Measurements from ENCODE around the gene SRGAP1.
"Not testable (repeated sequence)": the region's sequence is repeated elsewhere in the genome, so short reads cannot be mapped to it uniquely, and the experiment has no call there.

The SRGAP1 gene

GRCh38 chr12:64072916-64073575, 228.5 kb downstream of the SRGAP1 start:
- no peak for TF ChIP-seq ZNF16 (tag by site-specific recombination; IDR thresholded peaks at IDR 0.05; ENCODE audit: low read depth)
- no peak for TF ChIP-seq SCRT2 (tag by site-specific recombination; IDR thresholded peaks at IDR 0.05)
- Histone ChIP-seq H3K27ac (ENCODE audit: extremely low read depth, low read depth, low read length) (no peak overlapping the region), H3K9me3 (ENCODE audit: control insufficient read depth, insufficient read depth, low read depth, low read length) (no peaks in the 10 kb centered on the region), H3K36me3 (ENCODE audit: control insufficient read depth in 2 of 2, insufficient read depth in 1 of 2, low read length in 2 of 2) (no peaks in the 10 kb centered on the region), H3K4me1 (ENCODE audit: control insufficient read depth, insufficient read depth, low read length) (no peaks in the 10 kb centered on the region), H3K4me3 (ENCODE audit: low read depth, low read length) (no peak overlapping the region)
- CTCF ChIA-PET, result no interaction called here
- POLR2A ChIA-PET, result no interaction called here

- CTCF ChIA-PET, result interaction anchor here (0.6 to 0.7 kb wide), 4 partner anchors 9 to 604 kb away, joined by 3 to 5 read pairs (median 4); no protein-coding TSS in a partner anchor
- H3K27ac ChIP-seq (ENCODE audit: extremely low read depth, low read depth, low read length); POLR2A ChIA-PET: not testable (repeated sequence)
Observed at GRCh38 chr12:64076565-64076964, 232.1 kb downstream of the SRGAP1 start.

GRCh38 chr12:64077922-64078321, 233.4 kb downstream of the SRGAP1 start:
- no peak overlapping the region for H3K27ac ChIP-seq (ENCODE audit: extremely low read depth, low read depth, low read length)
- peaks cover 3% of the 10 kb centered on the region; the same call in 1 of the 2 replicates for H3K4me1 ChIP-seq (ENCODE audit: control insufficient read depth, insufficient read depth, low read length)
- H3K36me3 ChIP-seq (ENCODE audit: control insufficient read depth in 2 of 2, insufficient read depth in 1 of 2, low read length in 2 of 2), result no peaks in the 10 kb centered on the region; a peak in 1 of 3 replicates
- no peaks in the 10 kb centered on the region for H3K9me3 ChIP-seq (ENCODE audit: control insufficient read depth, insufficient read depth, low read depth, low read length)
- TF ChIP-seq, protein P1, sequence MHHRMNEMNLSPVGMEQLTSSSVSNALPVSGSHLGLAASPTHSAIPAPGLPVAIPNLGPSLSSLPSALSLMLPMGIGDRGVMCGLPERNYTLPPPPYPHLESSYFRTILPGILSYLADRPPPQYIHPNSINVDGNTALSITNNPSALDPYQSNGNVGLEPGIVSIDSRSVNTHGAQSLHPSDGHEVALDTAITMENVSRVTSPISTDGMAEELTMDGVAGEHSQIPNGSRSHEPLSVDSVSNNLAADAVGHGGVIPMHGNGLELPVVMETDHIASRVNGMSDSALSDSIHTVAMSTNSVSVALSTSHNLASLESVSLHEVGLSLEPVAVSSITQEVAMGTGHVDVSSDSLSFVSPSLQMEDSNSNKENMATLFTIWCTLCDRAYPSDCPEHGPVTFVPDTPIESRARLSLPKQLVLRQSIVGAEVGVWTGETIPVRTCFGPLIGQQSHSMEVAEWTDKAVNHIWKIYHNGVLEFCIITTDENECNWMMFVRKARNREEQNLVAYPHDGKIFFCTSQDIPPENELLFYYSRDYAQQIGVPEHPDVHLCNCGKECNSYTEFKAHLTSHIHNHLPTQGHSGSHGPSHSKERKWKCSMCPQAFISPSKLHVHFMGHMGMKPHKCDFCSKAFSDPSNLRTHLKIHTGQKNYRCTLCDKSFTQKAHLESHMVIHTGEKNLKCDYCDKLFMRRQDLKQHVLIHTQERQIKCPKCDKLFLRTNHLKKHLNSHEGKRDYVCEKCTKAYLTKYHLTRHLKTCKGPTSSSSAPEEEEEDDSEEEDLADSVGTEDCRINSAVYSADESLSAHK (tag by site-specific recombination; IDR thresholded peaks at IDR 0.05), result no peak
- TF ChIP-seq SCRT2 (tag by site-specific recombination; IDR thresholded peaks at IDR 0.05) (peak; percentile 53), SCRT1 (tag by site-specific recombination; IDR thresholded peaks at IDR 0.05; ENCODE audit: borderline replicate concordance) (peak; percentile 42; the same call in 1 of the 2 replicates)
- POLR2A ChIA-PET, result no interaction called here
- CTCF ChIA-PET, result interaction anchor here (0.6 kb wide), 1 partner anchor 85 kb away, joined by 4 read pairs; no protein-coding TSS in a partner anchor
- no peak overlapping the region for H3K4me3 ChIP-seq (ENCODE audit: low read depth, low read length)

More at GRCh38 chr12:64076565-64076964, 232.1 kb downstream of the SRGAP1 start:
- not testable (repeated sequence) for H3K4me1 ChIP-seq (ENCODE audit: control insufficient read depth, insufficient read depth, low read length); H3K9me3 ChIP-seq (ENCODE audit: control insufficient read depth, insufficient read depth, low read depth, low read length); H3K4me3 ChIP-seq (ENCODE audit: low read depth, low read length); H3K36me3 ChIP-seq (ENCODE audit: control insufficient read depth in 2 of 2, insufficient read depth in 1 of 2, low read length in 2 of 2)

GRCh38 chr12:64080319-64081007, 236.0 kb downstream of the SRGAP1 start:
- Histone ChIP-seq H3K27ac (ENCODE audit: extremely low read depth, low read depth, low read length) (no peak overlapping the region), H3K4me3 (ENCODE audit: low read depth, low read length) (no peak overlapping the region), H3K9me3 (ENCODE audit: control insufficient read depth, insufficient read depth, low read depth, low read length) (no peaks in the 10 kb centered on the region), H3K36me3 (ENCODE audit: control insufficient read depth in 2 of 2, insufficient read depth in 1 of 2, low read length in 2 of 2) (no peaks in the 10 kb centered on the region; a peak in 1 of 3 replicates), H3K4me1 (ENCODE audit: control insufficient read depth, insufficient read depth, low read length) (peaks cover 15% of the 10 kb centered on the region; the same call in 1 of the 2 replicates)
- ChIA-PET POLR2A (no interaction called here), CTCF (interaction anchor here (0.7 kb wide), 1 partner anchor 1589 kb away, joined by 5 read pairs; no protein-coding TSS in a partner anchor)
- TF ChIP-seq KLF1 (tag by site-specific recombination; IDR thresholded peaks at IDR 0.05) (peak; percentile 43; the same call in 1 of the 2 replicates), ZNF394 (tag by site-specific recombination; IDR thresholded peaks at IDR 0.05; ENCODE audit: borderline replicate concordance) (no peak)

- H3K9me3 ChIP-seq (ENCODE audit: control insufficient read depth, insufficient read depth, low read depth, low read length), result no peaks in the 10 kb centered on the region
- no peak overlapping the region for H3K4me3 ChIP-seq (ENCODE audit: low read depth, low read length)
- H3K4me1 ChIP-seq (ENCODE audit: control insufficient read depth, insufficient read depth, low read length), result peaks cover 15% of the 10 kb centered on the region; the same call in 1 of the 2 replicates
- POLR2A ChIA-PET, result no interaction called here
- H3K36me3 ChIP-seq (ENCODE audit: control insufficient read depth in 2 of 2, insufficient read depth in 1 of 2, low read length in 2 of 2), result no peaks in the 10 kb centered on the region; a peak in 1 of 3 replicates
- CTCF ChIA-PET, result no interaction called here
- no peak overlapping the region for H3K27ac ChIP-seq (ENCODE audit: extremely low read depth, low read depth, low read length)
- no peak for TF ChIP-seq ZNF426 (tag by site-specific recombination; IDR thresholded peaks at IDR 0.05)
- no peak for TF ChIP-seq ZBTB20 (tag by site-specific recombination; IDR thresholded peaks at IDR 0.05)
- no peak for TF ChIP-seq ZNF114 (tag by site-specific recombination; IDR thresholded peaks at IDR 0.05)
- no peak for TF ChIP-seq SP2 (tag by site-specific recombination; IDR thresholded peaks at IDR 0.05)
- TF ChIP-seq, protein P2, sequence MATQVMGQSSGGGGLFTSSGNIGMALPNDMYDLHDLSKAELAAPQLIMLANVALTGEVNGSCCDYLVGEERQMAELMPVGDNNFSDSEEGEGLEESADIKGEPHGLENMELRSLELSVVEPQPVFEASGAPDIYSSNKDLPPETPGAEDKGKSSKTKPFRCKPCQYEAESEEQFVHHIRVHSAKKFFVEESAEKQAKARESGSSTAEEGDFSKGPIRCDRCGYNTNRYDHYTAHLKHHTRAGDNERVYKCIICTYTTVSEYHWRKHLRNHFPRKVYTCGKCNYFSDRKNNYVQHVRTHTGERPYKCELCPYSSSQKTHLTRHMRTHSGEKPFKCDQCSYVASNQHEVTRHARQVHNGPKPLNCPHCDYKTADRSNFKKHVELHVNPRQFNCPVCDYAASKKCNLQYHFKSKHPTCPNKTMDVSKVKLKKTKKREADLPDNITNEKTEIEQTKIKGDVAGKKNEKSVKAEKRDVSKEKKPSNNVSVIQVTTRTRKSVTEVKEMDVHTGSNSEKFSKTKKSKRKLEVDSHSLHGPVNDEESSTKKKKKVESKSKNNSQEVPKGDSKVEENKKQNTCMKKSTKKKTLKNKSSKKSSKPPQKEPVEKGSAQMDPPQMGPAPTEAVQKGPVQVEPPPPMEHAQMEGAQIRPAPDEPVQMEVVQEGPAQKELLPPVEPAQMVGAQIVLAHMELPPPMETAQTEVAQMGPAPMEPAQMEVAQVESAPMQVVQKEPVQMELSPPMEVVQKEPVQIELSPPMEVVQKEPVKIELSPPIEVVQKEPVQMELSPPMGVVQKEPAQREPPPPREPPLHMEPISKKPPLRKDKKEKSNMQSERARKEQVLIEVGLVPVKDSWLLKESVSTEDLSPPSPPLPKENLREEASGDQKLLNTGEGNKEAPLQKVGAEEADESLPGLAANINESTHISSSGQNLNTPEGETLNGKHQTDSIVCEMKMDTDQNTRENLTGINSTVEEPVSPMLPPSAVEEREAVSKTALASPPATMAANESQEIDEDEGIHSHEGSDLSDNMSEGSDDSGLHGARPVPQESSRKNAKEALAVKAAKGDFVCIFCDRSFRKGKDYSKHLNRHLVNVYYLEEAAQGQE (tag by site-specific recombination; IDR thresholded peaks at IDR 0.05), result no peak
- TF ChIP-seq ZIC2 (tag by site-specific recombination; IDR thresholded peaks at IDR 0.05), result no peak
- TF ChIP-seq, protein P3, sequence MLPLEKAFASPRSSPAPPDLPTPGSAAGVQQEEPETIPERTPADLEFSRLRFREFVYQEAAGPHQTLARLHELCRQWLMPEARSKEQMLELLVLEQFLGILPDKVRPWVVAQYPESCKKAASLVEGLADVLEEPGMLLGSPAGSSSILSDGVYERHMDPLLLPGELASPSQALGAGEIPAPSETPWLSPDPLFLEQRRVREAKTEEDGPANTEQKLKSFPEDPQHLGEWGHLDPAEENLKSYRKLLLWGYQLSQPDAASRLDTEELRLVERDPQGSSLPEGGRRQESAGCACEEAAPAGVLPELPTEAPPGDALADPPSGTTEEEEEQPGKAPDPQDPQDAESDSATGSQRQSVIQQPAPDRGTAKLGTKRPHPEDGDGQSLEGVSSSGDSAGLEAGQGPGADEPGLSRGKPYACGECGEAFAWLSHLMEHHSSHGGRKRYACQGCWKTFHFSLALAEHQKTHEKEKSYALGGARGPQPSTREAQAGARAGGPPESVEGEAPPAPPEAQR (tag by site-specific recombination; IDR thresholded peaks at IDR 0.05), result no peak
- no peak for TF ChIP-seq ZFP69B (tag by site-specific recombination; IDR thresholded peaks at IDR 0.05)
Observed at GRCh38 chr12:64081008-64081404, 236.5 kb downstream of the SRGAP1 start.
